Loucy (cell line): ENCODE data around the gene SLC25A21.

Experiments
- CTCF ChIP-seq: fragments of 200-600 bp; sonication (generic); conservative IDR thresholded peaks from 2 replicates; pipeline ENCODE4 v1.5.1; 2014; ENCODE audit warnings: mild to moderate bottlenecking, antibody characterized with exemption, low read length
- EZH2phosphoT487 ChIP-seq: fragments of 200-600 bp; IDR thresholded peaks from 2 replicates; pipeline ENCODE4 v1.6.1; 2018; ENCODE audit warnings: antibody characterized with exemption, mild to moderate bottlenecking, moderate library complexity, borderline replicate concordance

GRCh38 chr14:37027188-37027824 is 145.1 kb downstream of the SLC25A21 start:
- TF ChIP-seq CTCF (no peak), EZH2phosphoT487 (no peak)
